Measurements from ENCODE around the gene PARD6G. TPM values are rescaled to one million over a fixed set of nuclear protein-coding genes. Genes with fewer than 3 reads are reported as not detected.

PARD6G gene
- total and polyA plus RNA-seq, 9 of the 15 experiments (the other 6 are each of a cell fraction or from before 2014, with no cell fraction given), result 0.03 to 1.2 (median 0.26) TPM

- intact Hi-C loops (cut with micrococcal nuclease), result no loop called here
- POLR2A ChIA-PET, result interaction anchor here (0.8 kb wide), 1 partner anchor 70 kb away, joined by 3 read pairs; no protein-coding TSS in a partner anchor
- FAIRE-seq (no peak), DNase-seq (ENCODE audit: extremely low read depth in 1 of 4, low spot score in 3 of 4) (no peak), ATAC-seq (no peak)
- BruUV-seq (replicated peaks), result no TSS peak
- Histone ChIP-seq H3K4me3 (no peak overlapping the region), H2AFZ (ENCODE audit: low read depth, low read length) (no peak overlapping the region), H4K20me1 (replicated peaks; ENCODE audit: control insufficient read depth, insufficient read depth, low read length) (no peaks in the 10 kb centered on the region), H3K4me2 (ENCODE audit: insufficient read depth, low read length) (no peak overlapping the region), H3K9me3 (replicated peaks; ENCODE audit: control insufficient read depth, insufficient read depth, low read depth, low read length) (no peaks in the 10 kb centered on the region), H3K27ac (ENCODE audit: extremely low read depth, low read depth, low read length) (no peak overlapping the region), H3K27me3 (ENCODE audit: control insufficient read depth in 2 of 2, insufficient read depth in 2 of 2, low read length in 2 of 2) (peaks cover 2 to 30% of the 10 kb centered on the region in 2 experiments; a peak in 4 of 5 replicates), H3K9me1 (ENCODE audit: control insufficient read depth, insufficient read depth, low read length) (no peaks in the 10 kb centered on the region), H3K79me2 (ENCODE audit: control insufficient read depth, insufficient read depth, low read length) (no peaks in the 10 kb centered on the region), H3K4me1 (replicated peaks in 1 of 2; ENCODE audit: control insufficient read depth in 2 of 2, insufficient read depth in 2 of 2, low read length in 2 of 2) (peaks cover 0 to 14% of the 10 kb centered on the region in 2 experiments; a peak in 2 of 5 replicates), H3K36me3 (ENCODE audit: control insufficient read depth, insufficient read depth, low read length) (no peaks in the 10 kb centered on the region), H3K9ac (ENCODE audit: insufficient read depth in 1 of 2, low read depth in 2 of 2, low read length in 2 of 2) (no peak overlapping the region)
- TF ChIP-seq NONO (IDR thresholded peaks at IDR 0.05; ENCODE audit: low read depth in 2 of 2, low read length in 1 of 2) (no peak), GATAD2B (IDR thresholded peaks at IDR 0.05; ENCODE audit: borderline replicate concordance) (no peak), TAF15 (IDR thresholded peaks at IDR 0.05; ENCODE audit: low read depth, low read length) (no peak), ZKSCAN8 (CRISPR knock-in tag; IDR thresholded peaks at IDR 0.05) (no peak), PTBP1 (IDR thresholded peaks at IDR 0.05; ENCODE audit: low read depth, low read length) (no peak), PHF21A (IDR thresholded peaks at IDR 0.05; ENCODE audit: borderline replicate concordance, low read depth) (no peak), ARID4B (CRISPR knock-in tag; IDR thresholded peaks at IDR 0.05) (no peak), TCF7 (IDR thresholded peaks at IDR 0.05; ENCODE audit: borderline replicate concordance) (no peak), KAT7 (CRISPR knock-in tag; IDR thresholded peaks at IDR 0.05; ENCODE audit: borderline replicate concordance) (no peak), ZNF239 (CRISPR knock-in tag; IDR thresholded peaks at IDR 0.05) (no peak), MXI1 (IDR thresholded peaks at IDR 0.05; ENCODE audit: low read depth, low read length) (no peak), SMAD4 (CRISPR knock-in tag; conservative IDR thresholded peaks at IDR 0.05) (no peak), ZNF561 (CRISPR knock-in tag; conservative IDR thresholded peaks at IDR 0.05) (no peak), ZNF217 (CRISPR knock-in tag; IDR thresholded peaks at IDR 0.05) (no peak), L3MBTL2 (IDR thresholded peaks at IDR 0.05) (no peak), KLF16 (IDR thresholded peaks at IDR 0.05) (no peak)
- CTCF ChIA-PET (ENCODE audit: low intra/inter-chr PET ratio), result no interaction called here
- WGBS (ENCODE audit: insufficient coverage, low coverage, missing lambda C conversion rate), result 43% methylated on average over 3 of the region's 6 CpGs
- in situ Hi-C loops (cut with MboI), result no loop called here
Observed at GRCh38 chr18:80244167-80244566, 3.1 kb downstream of the PARD6G start.
